ENCODE results near the gene GNAO1. TPM values are rescaled to one million over a fixed set of nuclear protein-coding genes. Genes with fewer than 3 reads are reported as not detected.

Gene GNAO1
- polyA plus RNA-seq, 1 experiment = 10.8 TPM

GRCh38 chr16:56202036-56202435, 10.7 kb downstream of the GNAO1 start:
- CTCF ChIA-PET = no interaction called here
- POLR2A ChIA-PET = no interaction called here
- H3K27me3 ChIP-seq (ENCODE audit: control insufficient read depth, insufficient read depth, low read length) = no peaks in the 10 kb centered on the region
- no peaks in the 10 kb centered on the region for H3K36me3 ChIP-seq (ENCODE audit: control insufficient read depth, insufficient read depth, low read length)
- no peak for DNase-seq (ENCODE audit: low read depth)
- TF ChIP-seq CTCF (IDR thresholded peaks at IDR 0.05; ENCODE audit: insufficient read depth, low read depth, low read length) = no peak
- no peak overlapping the region for H3K4me3 ChIP-seq (ENCODE audit: low read depth, low read length)

- no peak for DNase-seq (ENCODE audit: low read depth)
- ChIA-PET CTCF (no interaction called here), POLR2A (no interaction called here)
- H3K36me3 ChIP-seq (ENCODE audit: control insufficient read depth, insufficient read depth, low read length) = no peaks in the 10 kb centered on the region
- no peaks in the 10 kb centered on the region for H3K27me3 ChIP-seq (ENCODE audit: control insufficient read depth, insufficient read depth, low read length)
- no peak overlapping the region for H3K4me3 ChIP-seq (ENCODE audit: low read depth, low read length)
- TF ChIP-seq CTCF (IDR thresholded peaks at IDR 0.05; ENCODE audit: insufficient read depth, low read depth, low read length) = no peak
Observed at GRCh38 chr16:56203052-56203451, 11.8 kb downstream of the GNAO1 start.

- no peak for TF ChIP-seq CTCF (IDR thresholded peaks at IDR 0.05; ENCODE audit: insufficient read depth, low read depth, low read length)
- Histone ChIP-seq H3K36me3 (ENCODE audit: control insufficient read depth, insufficient read depth, low read length) (no peaks in the 10 kb centered on the region), H3K27me3 (ENCODE audit: control insufficient read depth, insufficient read depth, low read length) (no peaks in the 10 kb centered on the region), H3K4me3 (ENCODE audit: low read depth, low read length) (no peak overlapping the region)
- ChIA-PET POLR2A (no interaction called here), CTCF (interaction anchor here (1.2 kb wide), 1 partner anchor 14 kb away, joined by 3 read pairs; no protein-coding TSS in a partner anchor)
- no peak for DNase-seq (ENCODE audit: low read depth)
Observed at GRCh38 chr16:56204816-56205215, 13.5 kb downstream of the GNAO1 start.

GRCh38 chr16:56206951-56207350, 15.7 kb downstream of the GNAO1 start:
- CTCF ChIA-PET = no interaction called here
- H3K4me3 ChIP-seq (ENCODE audit: low read depth, low read length) = no peak overlapping the region
- no peaks in the 10 kb centered on the region for H3K36me3 ChIP-seq (ENCODE audit: control insufficient read depth, insufficient read depth, low read length)
- no peak for DNase-seq (ENCODE audit: low read depth)
- no peaks in the 10 kb centered on the region for H3K27me3 ChIP-seq (ENCODE audit: control insufficient read depth, insufficient read depth, low read length)
- POLR2A ChIA-PET = no interaction called here
- TF ChIP-seq CTCF (IDR thresholded peaks at IDR 0.05; ENCODE audit: insufficient read depth, low read depth, low read length) = no peak

- DNase-seq (ENCODE audit: low read depth) = no peak
- TF ChIP-seq CTCF (IDR thresholded peaks at IDR 0.05; ENCODE audit: insufficient read depth, low read depth, low read length) = no peak
- no peaks in the 10 kb centered on the region for H3K27me3 ChIP-seq (ENCODE audit: control insufficient read depth, insufficient read depth, low read length)
- no peaks in the 10 kb centered on the region for H3K36me3 ChIP-seq (ENCODE audit: control insufficient read depth, insufficient read depth, low read length)
- POLR2A ChIA-PET = no interaction called here
- H3K4me3 ChIP-seq (ENCODE audit: low read depth, low read length) = no peak overlapping the region
- CTCF ChIA-PET = no interaction called here
Observed at GRCh38 chr16:56207421-56207820, 16.1 kb downstream of the GNAO1 start.

Data from BJ (cell line).